HG03520 (cell line): Measurements from ENCODE around the gene HINT3.
"Not testable (repeated sequence)": the region's sequence is repeated elsewhere in the genome, so short reads cannot be mapped to it uniquely, and the experiment has no call there.

ENCODE experiments used
- ATAC-seq: cut with Tn5 transposase; IDR thresholded peaks from one replicate; pipeline ENCODE4 v1.9.1; 2021; ENCODE audit warnings: mild to moderate bottlenecking, moderate library complexity; ENCODE audit not compliant: unreplicated experiment

The HINT3 gene

GRCh38 chr6:125939026-125939425, 17.5 kb upstream of the HINT3 start:
- ATAC-seq, result no peak

DNA sequence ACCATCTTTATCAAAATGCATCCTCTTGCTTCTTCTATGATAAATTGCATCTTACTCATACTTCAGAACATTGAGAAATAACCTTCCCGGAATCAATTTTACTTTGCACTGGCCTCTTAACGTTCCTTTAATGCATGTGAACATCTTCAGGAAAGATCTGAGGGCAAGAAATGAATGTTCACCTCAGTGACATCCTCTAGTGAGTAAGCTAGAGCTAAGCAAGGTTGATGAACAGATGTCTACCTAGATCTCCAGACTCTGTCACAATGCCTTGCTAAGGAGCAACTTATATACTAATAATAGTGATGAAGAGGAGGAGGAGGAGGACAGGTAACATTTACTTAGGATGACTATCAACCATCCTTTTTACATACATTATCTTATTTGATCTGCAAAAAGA, 16.8 kb upstream of the HINT3 start:
- no peak for ATAC-seq

- ATAC-seq, result no peak
Measured at GRCh38 chr6:125940247-125941041, 16.1 kb upstream of the HINT3 start.

DNA sequence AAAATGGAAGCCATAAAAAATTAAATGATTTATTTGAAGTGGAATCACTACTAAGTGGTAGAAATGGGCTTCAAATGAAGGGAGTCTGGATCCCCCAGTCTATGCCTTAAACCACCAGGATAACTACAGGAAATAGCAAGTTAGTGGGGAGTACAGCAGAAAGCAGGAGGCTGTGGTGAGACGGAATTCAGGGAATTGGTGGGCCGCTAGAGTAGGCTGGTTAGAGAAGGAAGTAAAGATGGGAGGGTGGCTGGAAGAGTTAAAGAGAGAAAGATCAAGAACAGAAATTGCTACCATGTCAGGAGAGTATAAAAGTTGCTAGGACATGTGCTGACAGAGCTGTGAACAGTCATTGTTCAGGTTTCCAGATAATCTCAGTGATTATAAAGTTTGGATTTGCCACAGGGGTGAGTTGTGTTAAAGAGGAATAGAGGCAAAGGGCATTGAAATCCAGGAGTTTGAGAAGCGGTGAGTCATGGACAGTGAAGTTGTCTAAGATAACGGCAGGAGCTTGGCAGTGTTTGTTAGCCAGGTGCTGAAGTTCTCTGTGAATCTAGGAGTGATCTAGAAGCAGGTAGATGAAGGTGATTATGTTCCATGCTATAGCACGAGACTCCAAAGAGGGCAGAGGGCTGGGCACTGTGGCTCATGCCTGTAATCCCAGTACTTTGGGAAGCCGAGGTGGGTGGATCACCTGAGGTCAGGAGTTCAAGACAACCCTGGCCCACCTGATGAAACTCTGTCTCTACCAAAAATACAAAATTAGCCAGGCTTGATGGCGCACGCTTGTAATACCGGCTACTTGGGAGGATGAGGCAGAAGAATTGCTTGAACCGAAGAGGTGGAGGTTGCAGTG, 13.7 kb upstream of the HINT3 start:
- no peak for ATAC-seq

DNA sequence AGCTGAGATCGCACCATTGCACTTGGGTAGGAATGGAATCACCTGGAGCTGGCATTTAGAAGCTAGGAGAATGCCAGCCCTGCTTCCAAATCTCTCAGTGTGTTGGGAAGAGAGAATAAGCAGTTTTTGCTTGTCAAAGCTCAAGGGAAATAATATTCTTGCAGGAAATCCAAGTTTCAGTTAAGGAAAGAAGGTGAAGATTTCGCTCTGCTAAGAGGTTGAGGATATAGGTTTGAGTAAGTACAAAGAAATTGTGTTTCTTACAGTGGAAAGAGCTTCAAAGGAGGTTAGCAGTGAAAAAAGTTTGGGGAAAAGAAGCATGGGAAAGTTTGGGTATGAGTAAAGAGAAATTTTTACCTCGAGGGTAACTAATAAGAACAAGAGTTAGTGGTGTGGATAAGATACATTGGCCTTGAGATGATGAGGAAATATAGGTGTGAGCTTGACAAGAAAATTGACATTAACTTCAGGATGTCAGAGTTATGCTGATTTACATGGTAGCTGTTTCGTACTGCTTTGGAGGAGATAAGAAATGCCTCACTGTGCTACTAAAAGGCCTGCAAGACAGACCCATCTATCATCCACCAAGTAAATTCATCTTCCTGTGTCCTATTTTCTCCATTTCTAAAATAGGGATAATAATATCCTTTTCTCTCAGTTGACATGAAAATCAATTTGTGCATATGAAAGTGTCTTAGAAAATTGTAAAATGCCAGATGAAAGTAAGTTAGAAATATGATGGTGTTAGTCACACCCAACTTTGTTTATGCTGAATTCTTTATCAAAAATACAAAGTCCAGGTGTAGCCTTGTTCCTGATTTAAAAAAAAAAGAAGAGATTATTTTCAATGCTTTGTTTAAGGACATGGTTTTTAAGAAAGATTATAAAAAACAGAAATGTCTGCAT, 12.8 kb upstream of the HINT3 start:
- no peak for ATAC-seq

- no peak for ATAC-seq
Measured at GRCh38 chr6:125944434-125944816, 12.1 kb upstream of the HINT3 start.

GRCh38 chr6:125944896-125945295, 11.7 kb upstream of the HINT3 start:
- no peak for ATAC-seq

DNA sequence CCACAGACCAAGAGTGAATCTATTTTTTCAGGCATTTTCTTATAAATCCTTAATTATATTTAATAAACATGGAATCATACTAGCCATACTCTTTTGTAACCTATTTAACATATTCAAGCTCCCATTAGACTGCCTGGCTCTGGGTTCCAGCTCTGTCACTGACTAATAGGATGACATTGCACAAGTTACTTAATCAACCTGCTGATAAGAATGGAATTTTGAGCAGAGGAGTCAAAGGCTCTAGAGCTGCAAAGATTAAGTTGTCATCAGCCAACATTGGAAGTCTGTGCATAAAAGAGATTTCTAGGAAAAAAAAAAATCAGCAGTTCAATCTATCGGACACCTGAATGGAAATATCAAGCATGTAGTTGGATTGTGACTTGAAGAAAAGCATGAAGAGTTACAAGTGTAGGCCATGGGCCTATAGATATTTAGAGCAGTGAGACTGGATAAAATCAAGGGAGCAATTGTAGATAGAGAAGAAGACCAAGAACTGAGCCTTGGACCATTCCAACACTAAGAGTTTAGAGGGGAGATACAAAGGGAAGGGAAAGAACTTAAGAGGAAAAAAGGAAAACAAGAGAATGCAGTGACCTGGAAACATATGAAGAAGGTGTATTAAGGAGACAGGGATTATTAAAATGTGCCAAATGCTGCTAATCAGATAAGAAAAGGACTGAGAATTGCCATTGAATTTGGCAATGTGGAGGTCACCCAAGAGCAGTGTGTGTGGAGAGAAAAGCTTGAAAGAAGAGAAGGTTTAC, 11.0 kb upstream of the HINT3 start:
- ATAC-seq, result no peak

DNA sequence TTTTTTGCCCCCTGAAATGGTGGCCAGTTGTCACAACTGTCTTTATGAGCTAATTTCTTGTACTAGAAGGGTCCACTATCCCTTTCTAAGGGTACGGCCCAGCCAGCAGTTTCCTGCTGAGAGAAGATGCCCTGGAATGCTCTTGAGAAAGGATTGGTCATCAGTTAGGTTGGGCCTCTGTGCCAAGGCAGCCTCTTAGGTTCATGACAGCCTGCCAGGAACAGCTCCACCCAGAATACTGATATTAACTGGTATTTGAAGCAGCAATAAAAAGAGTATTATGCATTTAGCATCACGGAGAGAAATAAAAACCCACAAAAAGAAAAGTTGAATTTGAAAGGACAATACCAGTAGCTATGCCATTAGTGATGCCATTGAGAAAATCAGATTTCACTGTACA, 9.0 kb upstream of the HINT3 start:
- ATAC-seq, result no peak

- ATAC-seq, result no peak
Measured at GRCh38 chr6:125948455-125948854, 8.1 kb upstream of the HINT3 start.

- no peak for ATAC-seq
Measured at GRCh38 chr6:125949069-125949468, 7.5 kb upstream of the HINT3 start.

DNA sequence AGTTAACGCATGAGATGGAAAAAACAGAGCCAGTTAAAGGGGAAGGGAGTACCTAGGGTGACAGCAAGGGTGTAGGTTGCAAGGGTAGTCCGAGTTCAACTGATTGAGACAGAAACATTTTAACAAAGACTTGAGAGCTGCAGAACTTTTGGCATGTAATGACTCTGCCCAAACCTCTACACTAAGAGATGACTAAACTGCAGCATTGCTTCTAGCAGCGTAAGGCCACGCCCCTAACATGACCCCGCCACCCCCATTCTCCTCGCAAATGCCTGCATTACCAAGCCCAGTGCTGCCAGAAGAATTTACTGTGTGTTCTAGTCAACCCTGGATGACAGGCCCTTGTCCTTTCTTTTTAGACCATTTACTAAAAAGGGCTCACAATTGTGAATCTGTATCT, 6.3 kb upstream of the HINT3 start:
- ATAC-seq, result no peak

- not testable (repeated sequence) for ATAC-seq
Measured at GRCh38 chr6:125950716-125951115, 5.9 kb upstream of the HINT3 start.

DNA sequence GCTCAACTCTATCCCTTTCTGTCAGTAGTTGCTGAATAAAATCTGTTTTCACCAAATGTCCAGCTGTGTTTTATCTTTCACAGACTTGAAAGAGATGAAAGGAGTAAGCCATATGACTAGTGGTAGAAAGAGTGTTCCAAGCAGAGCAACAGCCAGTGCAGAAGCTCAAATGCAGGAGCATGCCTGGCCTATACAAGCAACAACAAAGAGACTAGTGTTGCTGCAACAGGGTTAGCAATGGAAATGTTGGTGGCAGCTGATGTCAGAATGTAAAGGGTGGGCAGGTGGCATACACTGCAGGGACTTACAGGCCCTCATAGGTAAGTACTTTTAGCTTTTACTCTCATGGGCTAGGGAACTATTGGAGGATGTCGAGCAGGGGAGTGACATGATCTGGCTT, 5.2 kb upstream of the HINT3 start:
- ATAC-seq, result no peak

GRCh38 chr6:125952764-125953501, 3.6 kb upstream of the HINT3 start:
- ATAC-seq, result no peak

GRCh38 chr6:125953502-125953875, 3.1 kb upstream of the HINT3 start:
- no peak for ATAC-seq

DNA sequence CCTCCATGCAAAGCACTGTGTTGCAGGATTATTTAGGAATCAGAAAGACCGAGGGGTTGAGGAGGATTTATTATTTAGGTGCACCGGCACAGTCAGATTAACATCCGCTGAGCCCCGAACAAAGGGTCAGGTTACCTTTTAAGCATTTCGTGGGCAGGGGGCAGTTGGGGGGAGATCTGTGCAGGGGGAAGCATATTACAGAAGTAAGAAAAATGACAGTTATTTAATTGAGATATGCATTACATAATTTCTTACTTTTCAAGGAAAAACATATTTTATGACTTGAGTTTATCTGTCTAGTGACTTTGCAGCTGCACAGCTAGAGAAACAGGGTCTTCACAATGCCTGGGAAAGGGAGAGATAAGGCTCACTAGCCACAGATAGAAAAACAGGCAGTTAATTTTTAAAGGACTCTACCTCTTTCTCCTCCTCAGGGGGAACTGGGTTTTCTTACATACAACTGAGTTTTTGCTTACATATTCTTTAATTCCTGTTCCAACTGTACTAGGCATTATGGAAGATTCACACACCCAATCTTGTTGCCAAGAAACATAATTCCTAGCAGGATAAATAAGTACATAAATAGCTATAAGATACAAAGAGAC, 1.7 kb upstream of the HINT3 start:
- ATAC-seq, result no peak

DNA sequence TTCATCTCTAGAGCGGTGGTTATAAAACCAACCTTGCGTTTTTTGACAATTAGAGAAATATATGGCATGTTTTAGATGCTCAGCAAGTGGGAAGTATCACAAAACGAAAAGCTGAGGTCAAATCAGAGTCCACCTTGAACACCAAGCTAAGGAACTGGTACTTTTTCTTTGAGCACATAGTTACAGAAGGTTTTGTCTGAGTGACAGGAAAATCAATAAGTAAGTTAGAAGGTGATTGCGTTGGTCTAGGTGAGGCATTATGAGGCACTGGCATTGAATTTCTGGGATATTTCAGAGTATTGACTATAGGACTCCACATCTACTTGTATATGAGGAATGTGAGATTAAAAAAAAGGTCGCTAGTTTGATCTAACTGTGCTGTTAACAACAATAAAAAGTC, 597 bp upstream of the HINT3 start:
- ATAC-seq, result no peak

DNA sequence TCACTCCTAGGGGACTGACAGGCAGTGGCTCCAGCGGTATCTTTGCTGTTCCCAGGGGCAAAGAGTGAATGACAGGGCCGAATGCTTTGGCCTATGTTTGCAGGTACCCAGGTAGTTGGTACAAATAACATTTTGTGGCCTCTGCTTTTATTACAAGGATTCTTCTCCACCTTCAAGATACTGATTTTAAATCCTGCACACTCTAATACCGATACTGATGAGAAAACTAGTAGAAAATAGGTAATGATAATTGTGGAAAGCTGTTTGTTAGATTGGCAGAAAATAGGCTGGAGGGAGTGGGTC, 772 bp downstream of the HINT3 start:
- ATAC-seq, result no peak

- no peak for ATAC-seq
Measured at GRCh38 chr6:125957845-125958244, 1.3 kb downstream of the HINT3 start.
